ENCODE data around the gene SH3RF3.

The SH3RF3 gene

DNA sequence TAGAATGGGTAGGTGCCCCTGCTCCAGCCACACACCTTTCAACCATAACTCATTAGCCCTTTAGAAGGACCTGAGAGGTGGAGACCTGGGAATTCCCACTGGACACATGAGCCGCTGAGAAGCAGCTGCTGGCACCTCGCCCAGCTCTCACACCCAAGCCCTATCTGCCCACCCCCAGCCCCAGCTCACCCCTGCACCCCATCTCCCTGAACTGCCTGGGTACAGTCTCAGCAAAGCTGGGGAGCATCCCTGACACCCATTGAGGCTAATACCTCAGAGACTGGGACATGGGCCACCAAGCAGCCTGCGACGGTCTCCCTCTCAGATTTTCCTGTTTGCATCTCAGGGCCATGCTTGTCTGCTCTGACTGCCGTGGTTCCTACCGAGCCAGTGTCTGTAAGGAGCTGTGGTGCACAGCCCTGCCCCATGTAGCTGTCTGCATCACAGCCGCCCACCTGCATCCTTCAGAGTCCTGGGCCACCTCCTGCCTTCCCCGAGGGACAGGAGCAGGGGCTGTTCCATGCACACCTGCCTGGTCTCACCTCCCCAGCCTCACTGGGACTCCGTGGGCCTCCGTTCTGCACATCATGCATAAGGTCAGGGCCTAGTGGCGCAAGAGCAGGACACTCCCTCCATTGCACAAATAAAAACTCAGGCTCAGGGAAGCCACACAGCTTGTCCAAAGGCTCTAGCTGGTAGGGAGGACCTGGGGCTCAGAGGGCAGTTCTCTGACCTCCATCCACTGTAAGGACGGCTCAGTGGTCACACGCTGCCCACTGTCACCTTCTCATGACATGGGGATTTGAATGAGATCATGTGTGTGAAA is 394.7 kb downstream of the SH3RF3 start:
- ATAC-seq, result no peak
- no peak for TF ChIP-seq ZNF70 (CRISPR knock-in tag; IDR thresholded peaks at IDR 0.05)
- no peak for TF ChIP-seq ESRRG (CRISPR knock-in tag; IDR thresholded peaks at IDR 0.05)
- no peak for TF ChIP-seq BACH2 (CRISPR knock-in tag; IDR thresholded peaks at IDR 0.05; ENCODE audit: borderline replicate concordance)
- TF ChIP-seq, protein P1, sequence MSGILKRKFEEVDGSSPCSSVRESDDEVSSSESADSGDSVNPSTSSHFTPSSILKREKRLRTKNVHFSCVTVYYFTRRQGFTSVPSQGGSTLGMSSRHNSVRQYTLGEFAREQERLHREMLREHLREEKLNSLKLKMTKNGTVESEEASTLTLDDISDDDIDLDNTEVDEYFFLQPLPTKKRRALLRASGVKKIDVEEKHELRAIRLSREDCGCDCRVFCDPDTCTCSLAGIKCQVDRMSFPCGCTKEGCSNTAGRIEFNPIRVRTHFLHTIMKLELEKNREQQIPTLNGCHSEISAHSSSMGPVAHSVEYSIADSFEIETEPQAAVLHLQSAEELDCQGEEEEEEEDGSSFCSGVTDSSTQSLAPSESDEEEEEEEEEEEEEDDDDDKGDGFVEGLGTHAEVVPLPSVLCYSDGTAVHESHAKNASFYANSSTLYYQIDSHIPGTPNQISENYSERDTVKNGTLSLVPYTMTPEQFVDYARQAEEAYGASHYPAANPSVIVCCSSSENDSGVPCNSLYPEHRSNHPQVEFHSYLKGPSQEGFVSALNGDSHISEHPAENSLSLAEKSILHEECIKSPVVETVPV (CRISPR knock-in tag; IDR thresholded peaks at IDR 0.05), result no peak
- TF ChIP-seq CREB5 (CRISPR knock-in tag; IDR thresholded peaks at IDR 0.05; ENCODE audit: low read depth), result no peak
- no peak for TF ChIP-seq TOX (CRISPR knock-in tag; IDR thresholded peaks at IDR 0.05; ENCODE audit: borderline replicate concordance)
- no peak for TF ChIP-seq ISL1 (CRISPR knock-in tag; IDR thresholded peaks at IDR 0.05)
- TF ChIP-seq ZFP3 (CRISPR knock-in tag; IDR thresholded peaks at IDR 0.05), result no peak
- no peak for TF ChIP-seq RARB (CRISPR knock-in tag; IDR thresholded peaks at IDR 0.05)
- TF ChIP-seq OSR1 (CRISPR knock-in tag; IDR thresholded peaks at IDR 0.05), result no peak
- TF ChIP-seq POU6F1 (CRISPR knock-in tag; IDR thresholded peaks at IDR 0.05; ENCODE audit: borderline replicate concordance, low read depth), result no peak
- no peak for TF ChIP-seq ZC3H10 (CRISPR knock-in tag; IDR thresholded peaks at IDR 0.05)
- TF ChIP-seq TCF4 (CRISPR knock-in tag; IDR thresholded peaks at IDR 0.05; ENCODE audit: borderline replicate concordance), result no peak
- no peak for TF ChIP-seq PATZ1 (CRISPR knock-in tag; IDR thresholded peaks at IDR 0.05; ENCODE audit: borderline replicate concordance)
- TF ChIP-seq ZFP30 (CRISPR knock-in tag; IDR thresholded peaks at IDR 0.05), result no peak
- TF ChIP-seq PPARA (CRISPR knock-in tag; IDR thresholded peaks at IDR 0.05; ENCODE audit: borderline replicate concordance), result no peak
- no peak for TF ChIP-seq ARNTL (CRISPR knock-in tag; IDR thresholded peaks at IDR 0.05; ENCODE audit: borderline replicate concordance, low read depth)
- no peak for TF ChIP-seq CSDC2 (CRISPR knock-in tag; IDR thresholded peaks at IDR 0.05)
- TF ChIP-seq ZNF8 (CRISPR knock-in tag; IDR thresholded peaks at IDR 0.05), result no peak
- TF ChIP-seq, protein P2, sequence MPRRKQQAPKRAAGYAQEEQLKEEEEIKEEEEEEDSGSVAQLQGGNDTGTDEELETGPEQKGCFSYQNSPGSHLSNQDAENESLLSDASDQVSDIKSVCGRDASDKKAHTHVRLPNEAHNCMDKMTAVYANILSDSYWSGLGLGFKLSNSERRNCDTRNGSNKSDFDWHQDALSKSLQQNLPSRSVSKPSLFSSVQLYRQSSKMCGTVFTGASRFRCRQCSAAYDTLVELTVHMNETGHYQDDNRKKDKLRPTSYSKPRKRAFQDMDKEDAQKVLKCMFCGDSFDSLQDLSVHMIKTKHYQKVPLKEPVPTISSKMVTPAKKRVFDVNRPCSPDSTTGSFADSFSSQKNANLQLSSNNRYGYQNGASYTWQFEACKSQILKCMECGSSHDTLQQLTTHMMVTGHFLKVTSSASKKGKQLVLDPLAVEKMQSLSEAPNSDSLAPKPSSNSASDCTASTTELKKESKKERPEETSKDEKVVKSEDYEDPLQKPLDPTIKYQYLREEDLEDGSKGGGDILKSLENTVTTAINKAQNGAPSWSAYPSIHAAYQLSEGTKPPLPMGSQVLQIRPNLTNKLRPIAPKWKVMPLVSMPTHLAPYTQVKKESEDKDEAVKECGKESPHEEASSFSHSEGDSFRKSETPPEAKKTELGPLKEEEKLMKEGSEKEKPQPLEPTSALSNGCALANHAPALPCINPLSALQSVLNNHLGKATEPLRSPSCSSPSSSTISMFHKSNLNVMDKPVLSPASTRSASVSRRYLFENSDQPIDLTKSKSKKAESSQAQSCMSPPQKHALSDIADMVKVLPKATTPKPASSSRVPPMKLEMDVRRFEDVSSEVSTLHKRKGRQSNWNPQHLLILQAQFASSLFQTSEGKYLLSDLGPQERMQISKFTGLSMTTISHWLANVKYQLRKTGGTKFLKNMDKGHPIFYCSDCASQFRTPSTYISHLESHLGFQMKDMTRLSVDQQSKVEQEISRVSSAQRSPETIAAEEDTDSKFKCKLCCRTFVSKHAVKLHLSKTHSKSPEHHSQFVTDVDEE (CRISPR knock-in tag; IDR thresholded peaks at IDR 0.05), result no peak

- no peak for TF ChIP-seq CSDC2 (CRISPR knock-in tag; IDR thresholded peaks at IDR 0.05)
- no peak for TF ChIP-seq BACH2 (CRISPR knock-in tag; IDR thresholded peaks at IDR 0.05; ENCODE audit: borderline replicate concordance)
- TF ChIP-seq ARNTL (CRISPR knock-in tag; IDR thresholded peaks at IDR 0.05; ENCODE audit: borderline replicate concordance, low read depth), result no peak
Observed at GRCh38 chr2:109525836-109526235, 396.8 kb downstream of the SH3RF3 start.

GRCh38 chr2:109526442-109526970 is 397.5 kb downstream of the SH3RF3 start:
- no peak for ATAC-seq
- TF ChIP-seq CSDC2 (CRISPR knock-in tag; IDR thresholded peaks at IDR 0.05), result no peak
- TF ChIP-seq, protein P2 (CRISPR knock-in tag; IDR thresholded peaks at IDR 0.05), result no peak
- no peak for TF ChIP-seq SNAI2 (CRISPR knock-in tag; IDR thresholded peaks at IDR 0.05)
- TF ChIP-seq PPARA (CRISPR knock-in tag; IDR thresholded peaks at IDR 0.05; ENCODE audit: borderline replicate concordance), result no peak
- TF ChIP-seq GLIS3 (CRISPR knock-in tag; IDR thresholded peaks at IDR 0.05), result no peak
- TF ChIP-seq ISL1 (CRISPR knock-in tag; IDR thresholded peaks at IDR 0.05), result no peak
- TF ChIP-seq ZNF565 (CRISPR knock-in tag; conservative IDR thresholded peaks at IDR 0.05; ENCODE audit: low read depth), result no peak
- no peak for TF ChIP-seq ZFP3 (CRISPR knock-in tag; IDR thresholded peaks at IDR 0.05)
- TF ChIP-seq RARB (CRISPR knock-in tag; IDR thresholded peaks at IDR 0.05), result no peak
- no peak for TF ChIP-seq ZC3H10 (CRISPR knock-in tag; IDR thresholded peaks at IDR 0.05)
- no peak for TF ChIP-seq ZNF70 (CRISPR knock-in tag; IDR thresholded peaks at IDR 0.05)
- no peak for TF ChIP-seq ZFP30 (CRISPR knock-in tag; IDR thresholded peaks at IDR 0.05)
- no peak for TF ChIP-seq TOX (CRISPR knock-in tag; IDR thresholded peaks at IDR 0.05; ENCODE audit: borderline replicate concordance)
- TF ChIP-seq OSR1 (CRISPR knock-in tag; IDR thresholded peaks at IDR 0.05), result no peak

More at GRCh38 chr2:109525836-109526235, 396.8 kb downstream of the SH3RF3 start:
- ATAC-seq, result no peak

Data from SK-N-SH treated with all-trans-retinoic acid at 6 μM for 48 hours (cell line).